ENCODE measurements around the gene VTI1A. TPM values are rescaled to one million over a fixed set of nuclear protein-coding genes. Genes with fewer than 3 reads are reported as not detected.

VTI1A gene
- polyA plus RNA-seq, 1 donor: 17.2 TPM

- no peaks in the 10 kb centered on the region for H3K36me3 ChIP-seq (ENCODE audit: control insufficient read depth, insufficient read depth, low read length)
- no peak overlapping the region for H3K27ac ChIP-seq (ENCODE audit: low read length)
- no peak for DNase-seq
- H3K9me3 ChIP-seq (ENCODE audit: control insufficient read depth, low read depth, low read length): no peaks in the 10 kb centered on the region
- WGBS (ENCODE audit: insufficient coverage, low lambda C conversion rate): no CpG with 5 or more reads among the region's 4 CpGs
- H3K4me1 ChIP-seq (ENCODE audit: control insufficient read depth, insufficient read depth, low read length): no peaks in the 10 kb centered on the region
- H3K27me3 ChIP-seq (ENCODE audit: control insufficient read depth, insufficient read depth, low read length): no peaks in the 10 kb centered on the region
- H3K4me3 ChIP-seq (ENCODE audit: low read length): no peak overlapping the region
These were observed 202.2 kb downstream of the VTI1A start for GRCh38 chr10:112649006-112649821.

- WGBS (ENCODE audit: insufficient coverage, low lambda C conversion rate): 88% methylated on average over 2 of the region's 4 CpGs
- no peak overlapping the region for H3K4me3 ChIP-seq (ENCODE audit: low read length)
- no peaks in the 10 kb centered on the region for H3K4me1 ChIP-seq (ENCODE audit: control insufficient read depth, insufficient read depth, low read length)
- no peak for DNase-seq
- H3K36me3 ChIP-seq (ENCODE audit: control insufficient read depth, insufficient read depth, low read length): no peaks in the 10 kb centered on the region
- H3K9me3 ChIP-seq (ENCODE audit: control insufficient read depth, low read depth, low read length): no peaks in the 10 kb centered on the region
- H3K27ac ChIP-seq (ENCODE audit: low read length): no peak overlapping the region
- H3K27me3 ChIP-seq (ENCODE audit: control insufficient read depth, insufficient read depth, low read length): no peaks in the 10 kb centered on the region
These were observed 202.8 kb downstream of the VTI1A start for GRCh38 chr10:112649822-112650152.

- Histone ChIP-seq H3K27me3 (ENCODE audit: control insufficient read depth, insufficient read depth, low read length) (no peaks in the 10 kb centered on the region), H3K36me3 (ENCODE audit: control insufficient read depth, insufficient read depth, low read length) (no peaks in the 10 kb centered on the region), H3K4me1 (ENCODE audit: control insufficient read depth, insufficient read depth, low read length) (no peaks in the 10 kb centered on the region), H3K9me3 (ENCODE audit: control insufficient read depth, low read depth, low read length) (no peaks in the 10 kb centered on the region), H3K27ac (ENCODE audit: low read length) (no peak overlapping the region), H3K4me3 (ENCODE audit: low read length) (no peak overlapping the region)
- DNase-seq: no peak
- WGBS (ENCODE audit: insufficient coverage, low lambda C conversion rate): no CpG with 5 or more reads among the region's 7 CpGs
These were observed 203.6 kb downstream of the VTI1A start for GRCh38 chr10:112650588-112651030.

GRCh38 chr10:112653215-112653614 is 206.2 kb downstream of the VTI1A start:
- H3K36me3 ChIP-seq (ENCODE audit: control insufficient read depth, insufficient read depth, low read length): no peaks in the 10 kb centered on the region
- H3K27me3 ChIP-seq (ENCODE audit: control insufficient read depth, insufficient read depth, low read length): no peaks in the 10 kb centered on the region
- DNase-seq: peak in 1 of 2 donors; percentile 41
- no peak overlapping the region for H3K4me3 ChIP-seq (ENCODE audit: low read length)
- WGBS (ENCODE audit: insufficient coverage, low lambda C conversion rate): no CpG with 5 or more reads among the region's 6 CpGs
- H3K9me3 ChIP-seq (ENCODE audit: control insufficient read depth, low read depth, low read length): no peaks in the 10 kb centered on the region
- no peaks in the 10 kb centered on the region for H3K4me1 ChIP-seq (ENCODE audit: control insufficient read depth, insufficient read depth, low read length)
- H3K27ac ChIP-seq (ENCODE audit: low read length): no peak overlapping the region

- Histone ChIP-seq H3K9me3 (ENCODE audit: control insufficient read depth, low read depth, low read length) (no peaks in the 10 kb centered on the region), H3K27ac (ENCODE audit: low read length) (no peak overlapping the region), H3K4me3 (ENCODE audit: low read length) (no peak overlapping the region), H3K27me3 (ENCODE audit: control insufficient read depth, insufficient read depth, low read length) (no peaks in the 10 kb centered on the region), H3K36me3 (ENCODE audit: control insufficient read depth, insufficient read depth, low read length) (no peaks in the 10 kb centered on the region), H3K4me1 (ENCODE audit: control insufficient read depth, insufficient read depth, low read length) (no peaks in the 10 kb centered on the region)
- DNase-seq: no peak
- 100% methylated on average over 1 of the region's 3 CpGs for WGBS (ENCODE audit: insufficient coverage, low lambda C conversion rate)
These were observed 206.8 kb downstream of the VTI1A start for GRCh38 chr10:112653851-112654250.

- no peak overlapping the region for H3K27ac ChIP-seq (ENCODE audit: low read length)
- H3K36me3 ChIP-seq (ENCODE audit: control insufficient read depth, insufficient read depth, low read length): no peaks in the 10 kb centered on the region
- no peaks in the 10 kb centered on the region for H3K27me3 ChIP-seq (ENCODE audit: control insufficient read depth, insufficient read depth, low read length)
- H3K4me3 ChIP-seq (ENCODE audit: low read length): no peak overlapping the region
- 100% methylated on average over 2 of the region's 3 CpGs for WGBS (ENCODE audit: insufficient coverage, low lambda C conversion rate)
- DNase-seq: no peak
- no peaks in the 10 kb centered on the region for H3K4me1 ChIP-seq (ENCODE audit: control insufficient read depth, insufficient read depth, low read length)
- no peaks in the 10 kb centered on the region for H3K9me3 ChIP-seq (ENCODE audit: control insufficient read depth, low read depth, low read length)
These were observed 207.8 kb downstream of the VTI1A start for GRCh38 chr10:112654794-112655193.

GRCh38 chr10:112655722-112656121 is 208.7 kb downstream of the VTI1A start:
- no CpG with 5 or more reads among the region's 1 CpG for WGBS (ENCODE audit: insufficient coverage, low lambda C conversion rate)
- no peak for DNase-seq

GRCh38 chr10:112658465-112658864 is 211.4 kb downstream of the VTI1A start:
- Histone ChIP-seq H3K27ac (ENCODE audit: low read length) (no peak overlapping the region), H3K36me3 (ENCODE audit: control insufficient read depth, insufficient read depth, low read length) (no peaks in the 10 kb centered on the region)
- WGBS (ENCODE audit: insufficient coverage, low lambda C conversion rate): no CpG with 5 or more reads among the region's 2 CpGs

More at GRCh38 chr10:112655722-112656121, 208.7 kb downstream of the VTI1A start:
- Histone ChIP-seq H3K4me1 (ENCODE audit: control insufficient read depth, insufficient read depth, low read length) (no peaks in the 10 kb centered on the region), H3K27ac (ENCODE audit: low read length) (no peak overlapping the region), H3K27me3 (ENCODE audit: control insufficient read depth, insufficient read depth, low read length) (no peaks in the 10 kb centered on the region), H3K9me3 (ENCODE audit: control insufficient read depth, low read depth, low read length) (no peaks in the 10 kb centered on the region), H3K36me3 (ENCODE audit: control insufficient read depth, insufficient read depth, low read length) (no peaks in the 10 kb centered on the region), H3K4me3 (ENCODE audit: low read length) (no peak overlapping the region)

GRCh38 chr10:112658900-112659638 is 212.1 kb downstream of the VTI1A start:
- 67% methylated on average over 1 of the region's 6 CpGs for WGBS (ENCODE audit: insufficient coverage, low lambda C conversion rate)
- Histone ChIP-seq H3K36me3 (ENCODE audit: control insufficient read depth, insufficient read depth, low read length) (no peaks in the 10 kb centered on the region), H3K4me3 (ENCODE audit: low read length) (no peak overlapping the region), H3K27ac (ENCODE audit: low read length) (no peak overlapping the region), H3K27me3 (ENCODE audit: control insufficient read depth, insufficient read depth, low read length) (no peaks in the 10 kb centered on the region), H3K9me3 (ENCODE audit: control insufficient read depth, low read depth, low read length) (peaks cover 6% of the 10 kb centered on the region), H3K4me1 (ENCODE audit: control insufficient read depth, insufficient read depth, low read length) (no peaks in the 10 kb centered on the region)
- DNase-seq: no peak

More at GRCh38 chr10:112658465-112658864, 211.4 kb downstream of the VTI1A start:
- DNase-seq: no peak
- no peaks in the 10 kb centered on the region for H3K4me1 ChIP-seq (ENCODE audit: control insufficient read depth, insufficient read depth, low read length)
- no peaks in the 10 kb centered on the region for H3K27me3 ChIP-seq (ENCODE audit: control insufficient read depth, insufficient read depth, low read length)
- no peak overlapping the region for H3K4me3 ChIP-seq (ENCODE audit: low read length)
- H3K9me3 ChIP-seq (ENCODE audit: control insufficient read depth, low read depth, low read length): peaks cover 6% of the 10 kb centered on the region

GRCh38 chr10:112663234-112664125 is 216.5 kb downstream of the VTI1A start:
- Histone ChIP-seq H3K36me3 (ENCODE audit: control insufficient read depth, insufficient read depth, low read length) (no peaks in the 10 kb centered on the region), H3K27ac (ENCODE audit: low read length) (no peak overlapping the region), H3K4me1 (ENCODE audit: control insufficient read depth, insufficient read depth, low read length) (no peaks in the 10 kb centered on the region), H3K4me3 (ENCODE audit: low read length) (no peak overlapping the region), H3K27me3 (ENCODE audit: control insufficient read depth, insufficient read depth, low read length) (no peaks in the 10 kb centered on the region), H3K9me3 (ENCODE audit: control insufficient read depth, low read depth, low read length) (peaks cover 6% of the 10 kb centered on the region)
- no peak for DNase-seq
- WGBS (ENCODE audit: insufficient coverage, low lambda C conversion rate): 88% methylated on average over 1 of the region's 6 CpGs
